ENCODE data around the gene NFE2L3. TPM values are rescaled to one million over a fixed set of nuclear protein-coding genes. Genes with fewer than 3 reads are reported as not detected.

Gene NFE2L3
- total RNA-seq, 1 donor from 2014 or later, result 4.8 TPM

- ATAC-seq, result no peak
Observed at GRCh38 chr7:26213807-26214515, 62.0 kb downstream of the NFE2L3 start.

GRCh38 chr7:26216049-26216448, 64.1 kb downstream of the NFE2L3 start:
- ATAC-seq, result no peak
- no peaks in the 10 kb centered on the region for H3K9me3 ChIP-seq
- H3K4me1 ChIP-seq, result no peaks in the 10 kb centered on the region
- no peaks in the 10 kb centered on the region for H3K27me3 ChIP-seq (ENCODE audit: low read depth)
- no peak overlapping the region for H3K4me3 ChIP-seq
- peaks cover 23% of the 10 kb centered on the region for H3K36me3 ChIP-seq
- DNase-seq, result no peak
- intact Hi-C loops (cut with DNase I), result no loop called here
- no peak overlapping the region for H3K27ac ChIP-seq
- no peak for TF ChIP-seq CTCF (IDR thresholded peaks at IDR 0.05)

More at GRCh38 chr7:26213807-26214515, 62.0 kb downstream of the NFE2L3 start:
- Histone ChIP-seq H3K36me3 (peaks cover 44% of the 10 kb centered on the region), H3K4me3 (no peak overlapping the region), H3K9me3 (no peaks in the 10 kb centered on the region), H3K27ac (no peak overlapping the region), H3K27me3 (ENCODE audit: low read depth) (no peaks in the 10 kb centered on the region), H3K4me1 (no peaks in the 10 kb centered on the region)
- no peak for TF ChIP-seq CTCF (IDR thresholded peaks at IDR 0.05)
- intact Hi-C loops (cut with DNase I), result no loop called here
- no peak for DNase-seq

GRCh38 chr7:26224359-26224758, 72.4 kb downstream of the NFE2L3 start:
- H3K27ac ChIP-seq, result no peak overlapping the region
- no peak for TF ChIP-seq CTCF (IDR thresholded peaks at IDR 0.05)
- no peaks in the 10 kb centered on the region for H3K9me3 ChIP-seq
- peaks cover 8% of the 10 kb centered on the region for H3K27me3 ChIP-seq (ENCODE audit: low read depth)
- ATAC-seq (no peak), DNase-seq (no peak)
- intact Hi-C loops (cut with DNase I), result no loop called here
- H3K36me3 ChIP-seq, result no peaks in the 10 kb centered on the region
- no peak overlapping the region for H3K4me3 ChIP-seq
- H3K4me1 ChIP-seq, result no peaks in the 10 kb centered on the region

GRCh38 chr7:26227987-26228386, 76.0 kb downstream of the NFE2L3 start:
- no peaks in the 10 kb centered on the region for H3K36me3 ChIP-seq

GRCh38 chr7:26233902-26234511, 82.0 kb downstream of the NFE2L3 start:
- no peaks in the 10 kb centered on the region for H3K4me1 ChIP-seq
- H3K27me3 ChIP-seq (ENCODE audit: low read depth), result no peaks in the 10 kb centered on the region
- ATAC-seq (no peak), DNase-seq (no peak)
- intact Hi-C loops (cut with DNase I), result no loop called here
- TF ChIP-seq CTCF (IDR thresholded peaks at IDR 0.05), result no peak
- H3K4me3 ChIP-seq, result no peak overlapping the region
- no peak overlapping the region for H3K27ac ChIP-seq
- no peaks in the 10 kb centered on the region for H3K9me3 ChIP-seq
- H3K36me3 ChIP-seq, result no peaks in the 10 kb centered on the region

More at GRCh38 chr7:26227987-26228386, 76.0 kb downstream of the NFE2L3 start:
- Histone ChIP-seq H3K4me3 (no peak overlapping the region), H3K27ac (no peak overlapping the region), H3K27me3 (ENCODE audit: low read depth) (peaks cover 4% of the 10 kb centered on the region), H3K4me1 (no peaks in the 10 kb centered on the region), H3K9me3 (no peaks in the 10 kb centered on the region)
- TF ChIP-seq CTCF (IDR thresholded peaks at IDR 0.05), result no peak
- ATAC-seq (no peak), DNase-seq (no peak)
- intact Hi-C loops (cut with DNase I), result no loop called here

Other genes with a start within 250 kb of the NFE2L3 start
- gene HNRNPA2B1, start 48.5 kb downstream of the NFE2L3 start, total RNA-seq, result 368 TPM
- gene CBX3, start 49.5 kb downstream of the NFE2L3 start, total RNA-seq, result 94.3 TPM
- 85.1 TPM for gene SNX10, start 139.7 kb downstream of the NFE2L3 start, total RNA-seq